Esophagus (tissue), 2 donors: ENCODE results near the gene TBX21. TPM values are rescaled to one million over a fixed set of nuclear protein-coding genes. Genes with fewer than 3 reads are reported as not detected.

Source experiments
- polyA plus RNA-seq, 2 donors: library from polyadenylated mRNA; stranded (reverse); fragments of 200-250 nt; gene quantifications; one replicate each; pipeline ENCODE4 v1.2.3, GENCODE V29; 2013
- donor health status: healthy with polysubstance abuse.
- donor health status: Bipolar disorder and iron deficiency.

TBX21 gene
- polyA plus RNA-seq, 2 donors, result 0.18 to 0.24 TPM

Other genes with a start within 250 kb of the TBX21 start
- gene NPEPPS, start 202.1 kb upstream of the TBX21 start, polyA plus RNA-seq, result 100 to 1,000 TPM; 110 to 115 TPM
- gene KPNB1, start 83.3 kb upstream of the TBX21 start, polyA plus RNA-seq, result 10 to 100 TPM; 40.8 to 75.5 TPM
- 10 to 100 TPM in 1 of 2 donors, 1 to 10 TPM in 1; 9.2 to 17.1 TPM for gene TBKBP1, start 39.1 kb upstream of the TBX21 start, polyA plus RNA-seq
- 1 to 10 TPM; 1.9 to 3.7 TPM for gene OSBPL7, start 88.6 kb downstream of the TBX21 start, polyA plus RNA-seq
- 10 to 100 TPM; 17.5 to 30.4 TPM for gene MRPL10, start 98.3 kb downstream of the TBX21 start, polyA plus RNA-seq
- under 1 TPM; 0.25 to 0.53 TPM for gene LRRC46, start 98.4 kb downstream of the TBX21 start, polyA plus RNA-seq
- 10 to 100 TPM; 28.6 to 34.7 TPM for gene SCRN2, start 108.0 kb downstream of the TBX21 start, polyA plus RNA-seq
- 1 to 10 TPM; 3.8 to 6.1 TPM for gene SP6, start 117.9 kb downstream of the TBX21 start, polyA plus RNA-seq
- 10 to 100 TPM in 1 of 2 donors, 1 to 10 TPM in 1; 5.4 to 10.7 TPM for gene SP2, start 163.0 kb downstream of the TBX21 start, polyA plus RNA-seq
- 1 to 10 TPM; 9.5 to 9.6 TPM for gene PNPO, start 208.3 kb downstream of the TBX21 start, polyA plus RNA-seq
- gene PRR15L, start 224.6 kb downstream of the TBX21 start, polyA plus RNA-seq, result 10 to 100 TPM in 1 of 2 donors, 1 to 10 TPM in 1; 8.8 to 15.2 TPM
- 100 to 1,000 TPM; 103 to 217 TPM for gene CDK5RAP3, start 237.9 kb downstream of the TBX21 start, polyA plus RNA-seq